ENCODE results near the gene ASNSD1.

ASNSD1 gene

GRCh38 chr2:189674374-189675112 lies 13.3 kb downstream of the ASNSD1 start, which contains the start of gene ANKAR:
ANKAR (plus strand) TSS chr2:189674670; CDS start chr2:189676491, 1,821 bp downstream.
- H4K20me1 ChIP-seq (ENCODE audit: insufficient read depth, low read length) = no peaks in the 10 kb centered on the region
- no peaks in the 10 kb centered on the region for H3K27me3 ChIP-seq (ENCODE audit: insufficient read depth, low read length, poor library complexity)
- no peaks in the 10 kb centered on the region for H3K4me1 ChIP-seq (ENCODE audit: insufficient read depth, low read length)
- peaks cover 70% of the 10 kb centered on the region for H3K36me3 ChIP-seq (ENCODE audit: insufficient read depth, low read length)
- DNase-seq (no peak), ATAC-seq (ENCODE audit: insufficient read depth, low read depth) (no peak; the same call in 2 of the 3 replicates)
- H3K9ac ChIP-seq (ENCODE audit: low read depth, low read length) = no peak within 1 kb of the TSS
- no peak within 1 kb of the TSS for H2AFZ ChIP-seq (ENCODE audit: low read depth, low read length)
- peaks cover 2% of the 10 kb centered on the region; the same call in 1 of the 2 replicates for H3K79me2 ChIP-seq (ENCODE audit: insufficient read depth, low read length)
- no peak within 1 kb of the TSS for H3K4me3 ChIP-seq (ENCODE audit: low read depth in 1 of 2, low read length in 2 of 2)
- no peak within 1 kb of the TSS for H3K4me2 ChIP-seq (ENCODE audit: insufficient read depth, low read length)
- no peak within 1 kb of the TSS for H3K27ac ChIP-seq (ENCODE audit: low read length)
- no peaks in the 10 kb centered on the region for H3K9me3 ChIP-seq (ENCODE audit: insufficient read depth, low read length, severe bottlenecking)
- TF ChIP-seq CTCF (IDR thresholded peaks at IDR 0.05; ENCODE audit: borderline replicate concordance, extremely low read depth, low read length, poor library complexity, severe bottlenecking) = no peak
- TF ChIP-seq EZH2 (IDR thresholded peaks at IDR 0.05; ENCODE audit: borderline replicate concordance, low read depth, low read length, severe bottlenecking) = no peak

GRCh38 chr2:189676471-189676870 lies 15.2 kb downstream of the ASNSD1 start:
- TF ChIP-seq EZH2 (IDR thresholded peaks at IDR 0.05; ENCODE audit: borderline replicate concordance, low read depth, low read length, severe bottlenecking) (no peak), CTCF (IDR thresholded peaks at IDR 0.05; ENCODE audit: borderline replicate concordance, extremely low read depth, low read length, poor library complexity, severe bottlenecking) (no peak)
- DNase-seq (no peak), ATAC-seq (ENCODE audit: insufficient read depth, low read depth) (no peak)
- peaks cover 58% of the 10 kb centered on the region for H3K36me3 ChIP-seq (ENCODE audit: insufficient read depth, low read length)
- H3K79me2 ChIP-seq (ENCODE audit: insufficient read depth, low read length) = no peaks in the 10 kb centered on the region; the same call in 1 of the 2 replicates
- H3K4me3 ChIP-seq (ENCODE audit: low read depth in 1 of 2, low read length in 2 of 2) = no peak overlapping the region
- H3K4me1 ChIP-seq (ENCODE audit: insufficient read depth, low read length) = no peaks in the 10 kb centered on the region
- H2AFZ ChIP-seq (ENCODE audit: low read depth, low read length) = no peak overlapping the region
- H3K4me2 ChIP-seq (ENCODE audit: insufficient read depth, low read length) = no peak overlapping the region
- no peaks in the 10 kb centered on the region for H3K9me3 ChIP-seq (ENCODE audit: insufficient read depth, low read length, severe bottlenecking)
- H3K9ac ChIP-seq (ENCODE audit: low read depth, low read length) = no peak overlapping the region
- no peaks in the 10 kb centered on the region for H4K20me1 ChIP-seq (ENCODE audit: insufficient read depth, low read length)
- no peaks in the 10 kb centered on the region for H3K27me3 ChIP-seq (ENCODE audit: insufficient read depth, low read length, poor library complexity)
- H3K27ac ChIP-seq (ENCODE audit: low read length) = no peak overlapping the region

GRCh38 chr2:189679226-189679625 lies 18.0 kb downstream of the ASNSD1 start:
- Histone ChIP-seq H3K36me3 (ENCODE audit: insufficient read depth, low read length) (peaks cover 34% of the 10 kb centered on the region), H3K9me3 (ENCODE audit: insufficient read depth, low read length, severe bottlenecking) (no peaks in the 10 kb centered on the region), H3K9ac (ENCODE audit: low read depth, low read length) (no peak overlapping the region), H2AFZ (ENCODE audit: low read depth, low read length) (no peak overlapping the region), H3K4me2 (ENCODE audit: insufficient read depth, low read length) (no peak overlapping the region), H3K4me1 (ENCODE audit: insufficient read depth, low read length) (no peaks in the 10 kb centered on the region), H3K27ac (ENCODE audit: low read length) (no peak overlapping the region), H3K4me3 (ENCODE audit: low read depth in 1 of 2, low read length in 2 of 2) (no peak overlapping the region), H4K20me1 (ENCODE audit: insufficient read depth, low read length) (no peaks in the 10 kb centered on the region), H3K79me2 (ENCODE audit: insufficient read depth, low read length) (no peaks in the 10 kb centered on the region; the same call in 1 of the 2 replicates), H3K27me3 (ENCODE audit: insufficient read depth, low read length, poor library complexity) (no peaks in the 10 kb centered on the region)
- ATAC-seq (ENCODE audit: insufficient read depth, low read depth) = no peak
- no peak for DNase-seq
- TF ChIP-seq EZH2 (IDR thresholded peaks at IDR 0.05; ENCODE audit: borderline replicate concordance, low read depth, low read length, severe bottlenecking) (no peak), CTCF (IDR thresholded peaks at IDR 0.05; ENCODE audit: borderline replicate concordance, extremely low read depth, low read length, poor library complexity, severe bottlenecking) (no peak)
